HG03280 (cell line): Measurements from ENCODE around the gene KREMEN1.

Source experiments
- ATAC-seq: cut with Tn5 transposase; IDR thresholded peaks from one replicate; pipeline ENCODE4 v1.9.1; 2021; ENCODE audit warnings: mild to moderate bottlenecking, moderate library complexity; ENCODE audit not compliant: unreplicated experiment

The KREMEN1 gene

DNA sequence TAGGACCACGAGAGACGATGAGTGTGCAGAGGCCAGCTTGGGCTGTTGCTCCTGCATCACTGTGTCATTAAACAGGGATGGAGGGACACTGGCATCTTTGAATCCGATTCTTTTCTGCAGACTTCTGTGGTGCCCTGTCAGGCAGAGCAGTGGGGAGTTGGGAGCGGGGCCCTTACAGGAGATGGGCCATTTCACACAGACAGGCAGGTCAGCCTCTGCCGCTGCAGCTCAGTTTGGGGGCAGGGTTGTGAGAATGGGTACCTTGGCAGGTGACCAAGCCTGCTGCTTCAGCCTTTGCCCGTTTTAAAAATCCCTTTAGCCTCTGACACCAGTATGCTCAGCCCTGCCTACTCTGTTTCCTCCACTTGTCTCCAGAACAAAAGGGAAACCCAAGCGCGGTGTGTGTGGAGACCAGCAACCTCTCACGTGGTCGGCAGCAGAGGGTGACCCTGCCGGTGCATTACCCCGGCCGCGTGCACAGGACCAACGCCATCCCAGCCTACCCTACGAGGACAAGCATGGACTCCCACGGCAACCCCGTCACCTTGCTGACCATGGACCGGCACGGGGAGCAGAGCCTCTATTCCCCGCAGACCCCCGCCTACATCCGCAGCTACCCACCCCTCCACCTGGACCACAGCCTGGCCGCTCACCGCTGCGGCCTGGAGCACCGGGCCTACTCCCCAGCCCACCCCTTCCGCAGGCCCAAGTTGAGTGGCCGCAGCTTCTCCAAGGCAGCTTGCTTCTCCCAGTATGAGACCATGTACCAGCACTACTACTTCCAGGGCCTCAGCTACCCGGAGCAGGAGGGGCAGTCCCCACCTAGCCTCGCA lies 23.8 kb upstream of the KREMEN1 start:
- no peak for ATAC-seq

DNA sequence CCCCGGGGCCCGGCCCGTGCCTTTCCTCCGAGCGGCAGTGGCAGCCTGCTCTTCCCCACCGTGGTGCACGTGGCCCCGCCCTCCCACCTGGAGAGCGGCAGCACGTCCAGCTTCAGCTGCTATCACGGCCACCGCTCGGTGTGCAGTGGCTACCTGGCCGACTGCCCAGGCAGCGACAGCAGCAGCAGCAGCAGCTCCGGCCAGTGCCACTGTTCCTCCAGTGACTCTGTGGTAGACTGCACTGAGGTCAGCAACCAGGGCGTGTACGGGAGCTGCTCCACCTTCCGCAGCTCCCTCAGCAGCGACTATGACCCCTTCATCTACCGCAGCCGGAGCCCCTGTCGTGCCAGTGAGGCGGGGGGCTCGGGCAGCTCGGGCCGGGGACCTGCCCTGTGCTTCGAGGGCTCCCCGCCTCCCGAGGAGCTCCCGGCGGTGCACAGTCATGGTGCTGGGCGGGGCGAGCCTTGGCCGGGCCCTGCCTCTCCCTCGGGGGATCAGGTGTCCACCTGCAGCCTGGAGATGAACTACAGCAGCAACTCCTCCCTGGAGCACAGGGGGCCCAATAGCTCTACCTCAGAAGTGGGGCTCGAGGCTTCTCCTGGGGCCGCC lies 23.1 kb upstream of the KREMEN1 start:
- no peak for ATAC-seq

DNA sequence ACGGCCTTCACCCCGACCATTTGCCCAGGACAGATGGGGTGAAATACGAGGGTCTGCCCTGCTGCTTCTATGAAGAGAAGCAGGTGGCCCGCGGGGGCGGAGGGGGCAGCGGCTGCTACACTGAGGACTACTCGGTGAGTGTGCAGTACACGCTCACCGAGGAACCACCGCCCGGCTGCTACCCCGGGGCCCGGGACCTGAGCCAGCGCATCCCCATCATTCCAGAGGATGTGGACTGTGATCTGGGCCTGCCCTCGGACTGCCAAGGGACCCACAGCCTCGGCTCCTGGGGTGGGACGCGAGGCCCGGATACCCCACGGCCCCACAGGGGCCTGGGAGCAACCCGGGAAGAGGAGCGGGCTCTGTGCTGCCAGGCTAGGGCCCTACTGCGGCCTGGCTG lies 22.4 kb upstream of the KREMEN1 start:
- no peak for ATAC-seq

DNA sequence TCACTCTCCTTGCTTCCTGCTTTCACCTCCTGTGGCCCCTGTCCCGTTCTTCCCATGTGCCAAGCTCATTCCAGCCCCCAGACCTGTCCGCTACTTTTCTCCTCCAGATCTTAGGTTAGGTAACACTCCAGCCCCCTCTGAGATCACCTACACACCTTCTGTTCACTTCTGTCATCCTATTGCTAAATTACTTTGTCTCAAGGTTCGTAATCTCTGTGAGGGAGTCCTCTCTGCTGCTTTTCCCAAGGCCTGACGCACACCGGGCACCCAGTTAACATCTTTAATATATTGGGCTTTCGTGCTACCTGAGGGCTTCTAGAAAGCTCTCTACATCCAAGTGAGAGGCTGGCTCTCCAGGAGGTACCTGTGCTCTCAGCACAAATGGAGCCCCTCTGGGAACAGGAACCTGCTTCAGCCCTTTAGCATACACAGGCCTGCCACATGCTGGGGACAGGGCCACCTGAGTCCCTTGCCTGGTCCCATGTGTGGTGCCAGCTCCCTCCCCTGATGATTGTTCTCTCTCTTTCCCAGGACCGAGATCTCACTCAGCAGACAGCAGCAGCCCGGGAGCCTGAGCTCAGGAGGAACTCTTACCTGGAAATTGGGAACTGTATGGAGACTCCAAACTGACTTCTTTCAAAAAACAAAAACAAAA lies 19.7 kb upstream of the KREMEN1 start:
- ATAC-seq: no peak

DNA sequence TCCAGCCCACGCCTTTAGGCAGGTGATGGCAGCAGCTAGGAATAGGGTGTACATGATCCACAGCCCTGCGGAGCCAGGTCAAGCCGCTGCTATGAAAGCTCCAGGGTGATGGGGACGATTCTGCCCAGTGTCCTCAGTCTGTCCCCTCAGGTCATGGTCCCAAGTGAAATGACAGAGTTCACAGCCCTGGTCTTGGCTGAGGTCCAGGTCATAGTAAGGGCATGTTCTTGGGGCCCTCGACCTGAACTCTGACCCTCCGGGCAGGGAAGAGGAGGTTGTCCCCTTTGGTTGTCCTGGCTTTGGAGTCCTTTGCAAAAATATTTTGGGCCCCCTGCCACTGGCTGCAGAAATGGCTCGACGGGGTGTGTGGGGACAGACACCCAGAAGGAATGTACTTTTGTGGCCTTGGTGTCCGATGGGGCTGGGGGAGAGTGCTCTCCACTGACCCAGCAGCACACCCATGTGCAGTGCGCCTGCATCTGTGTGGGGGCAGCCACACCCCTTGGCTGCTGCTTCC lies 18.5 kb upstream of the KREMEN1 start:
- no peak for ATAC-seq

DNA sequence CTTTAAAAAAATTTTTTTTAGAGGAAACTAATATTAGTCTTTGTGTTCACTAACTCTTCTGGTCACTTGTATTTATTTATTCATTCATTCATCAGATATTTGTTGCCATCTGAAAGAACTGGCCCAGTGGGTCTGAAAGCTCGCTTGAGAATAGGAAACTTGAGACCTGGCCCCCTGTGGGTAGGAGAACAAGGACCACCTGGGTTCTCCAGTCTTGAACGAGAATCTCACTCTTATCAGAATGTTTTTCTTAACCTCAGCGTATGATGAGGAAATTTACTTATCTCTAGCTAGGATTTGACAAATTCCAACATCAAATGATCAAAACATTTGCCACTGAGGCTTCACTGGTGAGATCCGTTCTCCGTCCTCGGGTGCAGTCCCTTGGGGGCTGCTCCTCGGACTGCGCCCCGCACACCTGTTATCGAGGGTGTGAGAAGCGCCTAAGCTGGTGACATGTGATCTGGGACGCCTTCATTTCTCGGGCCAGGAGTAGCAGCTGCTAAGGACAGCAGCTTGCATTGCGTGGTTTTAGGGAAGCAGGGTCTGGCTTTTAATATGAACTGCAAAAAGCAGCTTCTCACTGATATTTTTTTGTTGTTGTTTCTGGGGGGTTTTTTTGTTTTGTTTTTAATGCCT lies 17.5 kb upstream of the KREMEN1 start:
- no peak for ATAC-seq

DNA sequence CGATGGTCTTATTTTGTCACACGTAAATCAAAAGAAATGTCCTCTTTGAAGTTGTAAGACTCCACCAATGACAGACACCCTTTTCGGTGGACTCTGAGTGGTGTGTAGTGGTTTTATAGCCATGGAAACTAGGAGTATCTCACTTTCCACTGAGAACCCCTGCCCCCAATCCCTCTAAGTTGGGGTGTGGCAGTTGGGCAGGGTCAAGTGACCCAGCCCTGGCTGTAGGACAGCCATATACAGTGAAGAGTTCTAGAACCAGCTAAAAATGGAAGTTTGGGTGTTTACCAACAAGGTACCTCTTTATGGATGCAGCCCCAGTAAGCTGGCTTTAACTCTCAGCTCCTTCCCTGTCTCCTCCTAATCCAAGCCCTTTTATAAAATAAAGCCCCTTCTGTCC lies 16.4 kb upstream of the KREMEN1 start:
- no peak for ATAC-seq

DNA sequence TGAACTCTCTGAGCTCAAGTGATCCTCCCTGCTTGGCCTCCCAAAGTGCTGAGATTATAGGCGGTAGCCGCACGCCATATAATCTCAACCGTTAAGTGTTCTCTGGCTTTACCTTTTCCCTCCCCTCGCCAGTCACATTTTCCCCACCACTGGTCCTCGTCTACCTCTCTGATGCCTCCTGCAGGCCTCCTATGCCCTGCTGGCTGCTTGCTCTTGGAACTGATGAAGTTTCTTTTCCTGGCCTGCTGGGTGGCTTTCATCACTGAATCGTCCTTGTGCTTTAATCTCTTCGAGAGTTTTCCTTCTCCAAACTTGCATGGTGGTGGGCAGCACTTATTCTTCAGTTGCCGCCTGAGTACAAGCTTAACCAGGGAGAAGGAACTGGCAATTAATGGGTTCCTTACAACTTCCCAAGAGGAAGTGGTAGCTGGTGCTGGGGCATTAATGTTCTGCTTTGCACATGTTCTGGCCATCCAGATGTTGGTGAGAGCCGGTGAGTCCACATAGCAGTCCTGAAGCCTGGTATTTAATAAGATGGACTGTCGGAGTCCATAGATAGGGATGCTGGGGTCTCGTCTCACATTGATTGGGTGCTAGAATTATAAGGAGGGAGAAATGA lies 12.5 kb upstream of the KREMEN1 start:
- no peak for ATAC-seq

DNA sequence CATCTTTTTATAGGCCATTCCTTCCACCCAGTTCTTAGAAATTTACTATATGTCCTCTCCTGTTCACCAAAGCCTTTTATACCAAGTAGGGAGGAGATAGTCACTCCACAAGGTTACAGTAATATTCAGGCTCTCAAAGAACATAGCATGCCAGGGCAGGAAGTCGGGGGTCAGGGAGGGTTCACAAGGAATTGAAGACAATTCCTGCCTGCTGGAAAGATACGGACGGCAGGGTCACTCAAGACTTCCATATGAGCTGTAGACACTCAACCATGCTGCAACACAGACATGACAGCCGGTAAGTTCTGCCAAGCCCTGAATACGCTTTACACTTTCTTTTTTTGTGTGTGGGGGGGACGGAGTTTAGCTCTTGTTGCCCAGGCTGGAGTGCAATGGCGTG lies 11.9 kb upstream of the KREMEN1 start:
- ATAC-seq: no peak

DNA sequence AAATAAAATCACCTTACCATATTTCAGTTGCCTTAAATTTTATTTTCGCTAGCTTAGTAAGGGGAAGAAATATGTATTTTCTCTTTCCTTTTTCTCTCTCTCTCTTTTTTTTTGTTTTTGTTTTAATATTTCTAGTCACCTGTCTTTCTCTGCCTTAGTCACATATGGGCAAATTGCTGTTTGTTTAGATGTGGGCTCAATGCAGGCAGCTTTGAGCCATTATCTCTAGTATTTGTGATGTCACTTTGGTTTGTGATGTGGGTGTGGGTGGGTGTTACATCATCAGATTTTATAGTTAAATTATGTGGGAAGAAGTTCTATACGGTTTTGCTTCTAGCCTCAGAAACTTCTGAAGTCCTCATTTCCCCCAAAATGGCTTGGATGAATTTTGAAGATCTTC lies 11.1 kb upstream of the KREMEN1 start, which contains the start of gene C22orf31:
Gene C22orf31 (minus strand): TSS at position 59 of the 400 bp plus-strand sequence. CDS start 39 bp downstream, at position 20.
- ATAC-seq: no peak

DNA sequence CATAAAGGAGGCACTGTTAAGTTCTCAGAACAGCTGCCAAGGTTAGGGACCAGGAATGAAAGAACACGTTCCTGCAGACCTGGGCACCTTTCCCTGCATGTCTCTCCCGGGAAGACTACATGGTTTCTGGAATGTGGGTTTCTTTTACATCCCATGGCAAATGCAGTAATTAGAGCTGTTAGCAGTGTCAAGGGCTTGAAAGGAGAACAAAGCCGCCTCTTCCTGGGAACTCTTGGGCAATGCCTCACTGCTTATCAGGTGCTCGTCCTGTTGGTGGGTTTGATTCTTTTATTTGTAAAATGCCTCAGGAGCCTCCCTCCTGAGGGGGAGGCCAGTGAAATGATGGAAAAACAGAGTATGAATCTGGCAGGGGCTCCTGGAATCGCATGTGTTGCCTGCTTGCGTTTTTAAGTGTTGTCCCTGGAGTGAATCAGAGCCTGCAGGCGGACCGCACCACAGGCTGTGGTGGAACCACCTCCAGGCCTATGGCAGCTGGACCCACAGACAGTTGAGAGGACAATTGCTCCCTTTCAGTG lies 10.5 kb upstream of the KREMEN1 start:
- ATAC-seq: no peak

DNA sequence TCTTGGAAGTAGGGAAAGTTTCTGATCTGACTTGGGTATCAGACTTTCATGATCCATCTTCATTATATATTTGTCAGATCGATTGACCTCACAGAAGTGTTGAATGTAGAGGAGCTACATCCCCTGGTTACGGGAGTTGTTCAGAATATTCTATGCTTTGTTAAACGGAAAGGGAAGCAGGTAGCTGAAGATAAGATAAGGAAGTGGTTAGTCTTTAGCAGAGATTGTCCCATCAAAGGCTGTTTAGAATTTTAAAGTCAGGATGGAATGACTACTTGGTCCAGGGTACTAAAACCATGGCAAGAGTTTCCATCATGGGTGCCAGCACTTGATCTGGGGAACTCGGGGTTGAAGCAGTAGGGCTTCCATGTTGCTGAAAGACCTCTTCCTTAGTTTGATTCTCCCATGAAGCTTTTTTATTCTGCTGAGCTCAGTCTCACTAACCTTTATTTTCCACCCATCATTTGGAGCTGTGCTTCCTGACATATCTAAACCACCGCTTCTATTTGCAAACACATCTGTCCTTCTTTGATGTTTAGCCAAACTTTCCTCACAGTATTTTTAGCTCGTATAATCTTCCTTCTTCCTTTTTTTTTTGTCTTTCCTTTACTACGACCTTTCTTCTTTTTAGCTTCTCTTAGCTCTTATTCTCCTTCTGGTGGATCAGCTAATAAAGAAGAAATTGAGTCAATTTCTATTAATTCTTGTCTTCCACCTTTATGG lies 7.2 kb upstream of the KREMEN1 start:
- no peak for ATAC-seq

DNA sequence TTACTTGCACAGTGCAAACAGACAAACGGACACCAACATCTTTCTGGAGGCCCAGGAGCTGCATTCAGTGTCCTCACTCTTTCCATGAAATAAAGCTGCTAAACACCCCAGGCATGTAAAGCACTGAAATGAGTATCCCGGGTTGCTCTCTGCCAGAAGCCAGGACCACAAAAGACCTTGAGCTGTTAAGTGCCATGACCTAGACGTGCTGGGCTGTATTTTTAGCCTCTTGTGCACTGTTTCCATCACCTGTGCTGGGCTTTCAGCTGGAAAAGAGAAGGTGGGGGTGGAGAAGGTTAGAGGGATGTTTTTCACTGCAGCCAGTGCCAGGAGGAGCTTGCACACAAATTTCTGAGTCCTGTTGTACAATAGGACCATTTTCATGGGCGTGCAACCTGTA lies 3.4 kb upstream of the KREMEN1 start:
- ATAC-seq: no peak

DNA sequence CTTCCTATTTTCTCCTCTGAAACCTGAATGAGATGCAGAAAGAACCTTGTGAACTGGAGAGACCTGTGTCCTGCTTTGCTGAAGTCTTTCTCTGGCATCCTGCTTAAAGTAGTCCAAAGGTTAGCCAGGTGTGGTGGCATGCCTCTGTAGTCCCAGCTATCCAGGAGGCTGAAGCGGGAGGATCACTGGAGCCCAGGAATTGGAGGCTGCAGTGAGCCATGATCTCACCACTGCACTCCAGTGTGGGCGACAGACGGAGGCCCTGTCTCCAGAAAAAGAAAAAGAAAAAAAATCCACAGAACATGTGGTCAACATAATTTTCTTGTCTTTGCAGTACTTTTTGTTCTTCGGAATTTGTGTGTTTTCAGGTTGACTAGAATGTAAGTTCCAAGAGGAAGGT lies 2.3 kb upstream of the KREMEN1 start:
- ATAC-seq: no peak

DNA sequence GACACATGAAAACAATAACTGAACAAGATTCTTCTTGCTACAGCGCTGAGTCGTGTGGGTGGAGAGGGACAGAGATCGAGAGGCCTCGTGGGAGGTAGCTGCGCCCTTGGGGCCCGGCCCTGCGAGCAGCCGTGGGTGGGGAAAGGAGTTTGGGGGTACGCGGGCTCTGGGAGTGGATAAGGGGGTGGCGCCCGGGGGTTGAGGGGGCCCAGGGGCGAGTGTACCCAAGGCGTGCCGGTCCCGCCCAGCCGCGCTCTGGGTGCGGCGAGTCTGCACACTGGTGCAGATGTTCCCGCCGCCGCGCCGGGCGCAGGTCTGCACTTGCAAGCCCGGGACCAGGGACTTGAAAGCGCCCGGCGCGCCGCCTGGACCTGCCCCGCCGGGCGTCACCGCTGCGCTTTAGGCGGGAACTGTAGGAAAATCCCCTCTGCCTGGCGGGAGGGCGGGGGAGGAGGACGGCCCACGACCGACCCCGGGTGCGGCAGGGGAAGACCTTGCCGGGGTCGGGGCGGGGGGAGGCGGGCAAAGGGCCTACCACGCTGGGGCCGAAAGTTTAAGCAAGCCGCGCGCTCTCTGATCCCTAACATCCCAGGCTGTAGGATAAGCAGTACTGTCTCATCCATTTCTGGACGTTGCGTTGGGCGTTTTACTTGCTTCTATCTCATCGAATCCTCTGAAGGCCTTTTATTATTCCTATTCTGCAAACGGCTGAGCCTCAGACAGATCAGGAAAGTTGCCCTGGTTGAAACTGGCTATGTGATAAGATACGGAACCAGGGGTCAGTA lies 1.4 kb upstream of the KREMEN1 start:
- ATAC-seq: no peak

DNA sequence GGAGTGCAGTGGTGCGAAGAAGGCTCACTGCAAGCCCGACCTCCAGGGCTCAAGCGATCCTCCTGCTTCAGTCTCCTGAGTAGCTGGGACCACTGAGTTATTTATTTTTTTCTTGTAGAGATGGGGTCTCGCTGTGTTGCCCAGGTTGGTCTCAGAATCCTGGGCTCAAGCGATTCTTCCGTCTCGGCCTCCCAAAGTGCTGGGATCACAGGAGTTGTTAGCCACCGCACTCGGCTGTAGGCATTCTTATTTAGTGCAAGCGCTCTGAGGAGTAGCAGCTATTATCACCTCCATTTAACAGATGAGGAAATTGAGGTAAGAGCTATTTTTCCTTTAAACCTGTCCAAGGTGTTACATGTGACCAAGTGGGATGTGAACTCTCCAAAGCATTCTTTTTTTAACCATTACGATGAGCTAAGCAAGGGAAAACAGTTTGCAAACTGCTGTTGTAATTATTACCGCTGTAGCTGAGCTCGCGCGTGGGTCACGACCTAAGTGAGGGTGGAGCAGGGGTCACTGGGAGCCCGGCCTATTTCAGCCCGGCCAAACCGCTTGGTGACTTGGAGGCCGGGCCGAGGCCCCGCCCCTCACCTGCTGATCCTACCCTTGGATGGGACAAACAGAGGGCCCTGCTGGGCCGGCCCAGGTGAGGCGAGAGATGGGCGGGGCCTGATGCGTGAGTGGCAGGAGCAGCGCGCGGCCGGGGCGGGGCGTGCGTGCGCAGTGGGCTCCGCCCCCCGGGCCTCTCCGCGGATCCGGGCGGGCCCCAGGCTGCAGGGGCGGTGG lies 449 bp upstream of the KREMEN1 start:
- ATAC-seq: peak; percentile 84

DNA sequence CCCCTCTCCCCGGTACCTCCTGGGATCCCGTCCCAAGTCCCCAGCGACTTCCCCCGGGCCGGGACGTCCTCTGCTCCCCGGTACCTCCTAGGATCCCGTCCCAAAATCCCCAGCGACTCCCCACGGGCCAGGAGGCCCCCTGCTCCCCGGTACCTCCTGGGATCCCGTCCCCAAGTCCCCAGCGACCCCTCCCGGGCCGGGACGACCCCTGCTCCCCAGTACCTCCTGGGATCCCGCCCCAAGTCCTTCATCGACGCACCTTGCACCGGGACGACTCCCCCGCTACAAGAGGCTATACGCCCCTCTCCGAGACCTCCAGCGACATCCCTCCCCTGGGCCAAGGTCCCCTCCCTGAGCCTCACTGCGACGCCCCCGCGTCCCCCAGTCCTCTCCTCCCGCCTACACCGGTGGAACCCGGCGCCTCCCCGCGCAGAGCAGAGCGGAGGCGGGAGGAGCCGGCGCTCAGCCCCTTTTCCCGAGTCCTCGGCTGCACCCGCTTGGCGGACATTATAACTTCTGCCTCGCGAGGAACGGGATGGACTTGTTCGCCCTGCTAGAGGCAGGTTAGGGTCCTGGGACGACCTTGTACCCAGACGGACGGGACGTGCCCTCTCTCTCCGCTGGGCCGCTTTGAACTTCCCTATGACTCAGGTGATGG lies 912 bp downstream of the KREMEN1 start:
- ATAC-seq: no peak

DNA sequence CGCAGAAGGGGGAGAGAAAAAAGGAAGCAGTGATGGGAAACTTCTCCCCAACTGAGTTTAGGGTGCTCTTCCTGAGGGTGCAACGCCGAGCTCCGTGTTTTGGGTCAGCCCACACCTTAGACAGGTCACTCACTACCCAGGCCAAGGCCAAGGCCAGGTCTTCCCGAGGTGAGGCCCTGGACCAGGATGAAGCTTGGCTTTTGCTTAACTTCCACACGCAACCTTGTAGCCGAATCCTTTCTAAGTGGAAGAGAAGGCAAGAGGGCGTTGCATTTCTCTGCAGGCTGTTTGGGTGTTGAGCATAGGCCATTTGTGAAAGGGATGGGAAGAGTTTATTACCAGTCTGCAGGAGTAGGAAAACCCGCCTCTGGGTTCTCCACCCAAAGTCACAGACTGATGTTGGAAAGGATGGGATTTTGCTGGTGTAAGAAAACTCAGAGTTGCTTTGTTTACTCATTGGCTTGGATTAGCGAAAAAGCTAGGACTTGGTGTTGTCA lies 1.5 kb downstream of the KREMEN1 start:
- ATAC-seq: no peak
